ENCODE results near the gene EIF4G2.

EIF4G2 gene

DNA sequence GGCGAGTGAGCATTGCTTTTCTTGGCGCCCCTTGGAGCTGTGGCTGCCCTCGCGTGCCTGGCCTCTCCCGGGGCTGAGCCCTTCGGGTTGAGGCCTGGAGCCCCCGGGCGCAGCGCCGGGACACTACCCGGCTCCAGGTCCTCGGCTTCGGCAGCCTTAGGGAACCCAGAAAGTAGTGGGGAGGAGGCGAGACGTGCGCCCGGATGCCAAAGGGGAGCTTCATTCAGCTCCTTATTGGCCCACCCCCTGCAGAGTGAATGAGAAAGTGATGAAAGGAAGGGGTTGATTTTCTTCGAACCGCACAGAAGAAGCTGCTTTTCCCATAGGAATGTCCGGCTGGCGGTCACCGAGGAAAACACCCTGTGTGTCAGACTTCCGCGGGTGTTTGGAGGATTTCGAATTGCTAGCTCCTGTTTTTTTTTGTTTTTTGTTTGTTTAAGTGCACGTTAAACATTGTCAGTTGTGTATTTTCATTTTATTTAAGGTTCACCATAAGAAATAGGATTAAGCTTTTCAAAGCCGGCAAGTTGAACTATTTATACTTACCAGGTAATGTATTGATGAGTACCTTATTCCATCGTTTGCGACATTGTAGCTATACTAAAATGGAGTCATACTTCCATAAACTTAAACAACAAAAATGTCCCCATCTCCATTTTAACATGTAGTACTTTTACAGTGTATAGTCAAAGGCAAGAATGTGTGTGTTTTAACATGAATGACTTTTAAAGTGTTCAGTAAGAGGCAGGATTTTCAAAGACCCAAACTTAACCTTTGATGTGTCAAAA lies 841 bp upstream of the EIF4G2 start:
- peak overlapping the region; percentile 57 for H3K4me3 ChIP-seq (ENCODE audit: control insufficient read depth, low read depth, low read length)
- TF ChIP-seq, protein P1, sequence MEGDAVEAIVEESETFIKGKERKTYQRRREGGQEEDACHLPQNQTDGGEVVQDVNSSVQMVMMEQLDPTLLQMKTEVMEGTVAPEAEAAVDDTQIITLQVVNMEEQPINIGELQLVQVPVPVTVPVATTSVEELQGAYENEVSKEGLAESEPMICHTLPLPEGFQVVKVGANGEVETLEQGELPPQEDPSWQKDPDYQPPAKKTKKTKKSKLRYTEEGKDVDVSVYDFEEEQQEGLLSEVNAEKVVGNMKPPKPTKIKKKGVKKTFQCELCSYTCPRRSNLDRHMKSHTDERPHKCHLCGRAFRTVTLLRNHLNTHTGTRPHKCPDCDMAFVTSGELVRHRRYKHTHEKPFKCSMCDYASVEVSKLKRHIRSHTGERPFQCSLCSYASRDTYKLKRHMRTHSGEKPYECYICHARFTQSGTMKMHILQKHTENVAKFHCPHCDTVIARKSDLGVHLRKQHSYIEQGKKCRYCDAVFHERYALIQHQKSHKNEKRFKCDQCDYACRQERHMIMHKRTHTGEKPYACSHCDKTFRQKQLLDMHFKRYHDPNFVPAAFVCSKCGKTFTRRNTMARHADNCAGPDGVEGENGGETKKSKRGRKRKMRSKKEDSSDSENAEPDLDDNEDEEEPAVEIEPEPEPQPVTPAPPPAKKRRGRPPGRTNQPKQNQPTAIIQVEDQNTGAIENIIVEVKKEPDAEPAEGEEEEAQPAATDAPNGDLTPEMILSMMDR (conservative IDR thresholded peaks at IDR 0.05; ENCODE audit: control insufficient read depth, insufficient read depth, low read depth, low read length): no peak
- peak; percentile 81 for DNase-seq (ENCODE audit: low read depth)

DNA sequence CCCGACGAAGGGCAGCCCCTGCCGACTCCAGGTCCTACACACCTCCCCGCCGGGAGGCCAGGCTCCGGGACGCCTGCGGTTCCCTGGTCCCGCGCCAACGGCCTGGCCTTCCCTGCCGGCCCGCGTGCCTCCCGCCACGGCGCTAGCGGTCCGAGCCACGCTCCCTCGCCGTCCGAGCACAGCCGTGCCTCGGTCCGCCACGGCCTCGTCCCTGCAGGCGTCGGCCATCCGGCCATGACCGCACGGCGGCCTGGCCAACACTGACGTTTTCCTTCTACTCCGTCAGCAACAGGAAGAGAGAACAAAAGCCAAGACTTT lies 532 bp downstream of the EIF4G2 start:
- TF ChIP-seq, protein P1 (conservative IDR thresholded peaks at IDR 0.05; ENCODE audit: control insufficient read depth, insufficient read depth, low read depth, low read length): no peak
- no peak for DNase-seq (ENCODE audit: low read depth)
- H3K4me3 ChIP-seq (ENCODE audit: control insufficient read depth, low read depth, low read length): peak overlapping the region; percentile 96

DNA sequence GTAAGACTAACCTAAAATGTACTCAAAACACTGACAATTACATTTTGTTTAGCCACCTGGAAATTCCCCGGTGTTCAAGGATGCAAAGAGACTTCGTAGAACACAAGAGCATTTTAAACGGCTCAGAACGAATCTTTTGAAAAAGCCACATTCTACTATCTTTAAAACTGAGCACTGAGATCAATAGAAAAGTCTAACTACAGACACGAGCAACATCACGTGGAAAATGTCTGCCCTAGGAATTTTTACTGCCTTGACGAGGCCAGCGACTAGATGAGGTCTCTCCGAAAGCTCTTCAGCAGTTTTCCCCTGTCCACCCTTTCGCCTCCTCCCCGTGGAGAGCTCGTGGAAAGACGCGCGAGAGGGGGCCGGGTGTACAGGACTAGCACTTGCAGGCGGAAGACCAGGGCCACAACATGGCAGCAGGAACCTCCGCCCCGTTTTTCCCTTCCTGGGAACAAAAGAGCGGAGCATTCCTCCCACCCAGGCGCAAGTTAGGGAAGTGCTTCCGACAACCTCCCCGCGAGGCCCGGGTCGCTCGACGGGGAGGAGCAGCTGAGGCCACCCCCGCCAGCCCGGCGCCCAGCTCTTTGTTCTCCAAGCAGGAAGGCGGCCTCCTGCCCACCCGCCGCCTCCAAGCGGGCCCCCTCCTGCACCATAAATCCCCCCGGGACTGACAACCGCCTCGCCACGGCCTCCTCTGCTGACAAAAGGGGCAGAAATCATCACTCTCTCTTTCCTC lies 1.1 kb downstream of the EIF4G2 start:
- TF ChIP-seq, protein P1 (conservative IDR thresholded peaks at IDR 0.05; ENCODE audit: control insufficient read depth, insufficient read depth, low read depth, low read length): no peak
- H3K4me3 ChIP-seq (ENCODE audit: control insufficient read depth, low read depth, low read length): peak overlapping the region; percentile 96
- DNase-seq (ENCODE audit: low read depth): peak; percentile 38

DNA sequence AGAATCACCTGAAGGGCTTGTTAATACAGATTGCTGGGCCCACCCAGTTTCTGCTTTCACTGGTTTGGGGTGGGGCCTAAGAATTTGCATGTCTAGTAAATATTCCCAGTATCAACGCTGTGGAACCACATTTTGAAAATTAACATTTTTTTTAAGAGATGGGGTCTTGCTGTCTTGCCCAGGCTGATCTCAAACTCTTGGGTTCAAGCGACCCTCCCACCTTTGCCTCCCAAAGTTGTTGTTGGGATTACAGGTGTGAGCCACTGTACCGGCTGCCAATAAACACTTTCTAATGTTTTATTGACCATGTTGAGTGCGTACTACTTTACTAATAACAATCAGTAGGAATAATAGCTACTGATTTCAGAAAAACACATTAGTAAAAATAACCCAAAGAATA lies 2.5 kb downstream of the EIF4G2 start:
- no peak for DNase-seq (ENCODE audit: low read depth)
- TF ChIP-seq, protein P1 (conservative IDR thresholded peaks at IDR 0.05; ENCODE audit: control insufficient read depth, insufficient read depth, low read depth, low read length): no peak
- H3K4me3 ChIP-seq (ENCODE audit: control insufficient read depth, low read depth, low read length): peak overlapping the region; percentile 6

DNA sequence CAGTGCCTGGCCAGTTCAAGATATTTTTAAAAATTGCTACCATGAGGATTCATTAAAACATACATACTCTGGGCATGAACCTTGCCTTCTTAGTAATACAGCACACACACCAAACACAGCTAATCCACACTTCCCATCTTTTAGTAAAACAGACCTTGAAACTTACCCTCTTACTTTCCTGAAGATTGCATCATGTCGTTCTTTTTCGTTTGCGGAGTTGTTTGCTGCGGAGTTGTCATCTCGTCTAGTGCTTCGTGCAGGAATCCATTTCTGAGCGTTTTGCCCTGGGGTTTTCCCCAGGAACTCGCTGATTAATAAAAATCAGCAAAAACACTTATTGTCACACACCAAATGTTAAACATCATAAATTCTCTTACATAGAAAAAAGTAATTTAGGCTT lies 3.0 kb downstream of the EIF4G2 start:
- H3K4me3 ChIP-seq (ENCODE audit: control insufficient read depth, low read depth, low read length): no peak overlapping the region
- DNase-seq (ENCODE audit: low read depth): no peak
- TF ChIP-seq, protein P1 (conservative IDR thresholded peaks at IDR 0.05; ENCODE audit: control insufficient read depth, insufficient read depth, low read depth, low read length): no peak

DNA sequence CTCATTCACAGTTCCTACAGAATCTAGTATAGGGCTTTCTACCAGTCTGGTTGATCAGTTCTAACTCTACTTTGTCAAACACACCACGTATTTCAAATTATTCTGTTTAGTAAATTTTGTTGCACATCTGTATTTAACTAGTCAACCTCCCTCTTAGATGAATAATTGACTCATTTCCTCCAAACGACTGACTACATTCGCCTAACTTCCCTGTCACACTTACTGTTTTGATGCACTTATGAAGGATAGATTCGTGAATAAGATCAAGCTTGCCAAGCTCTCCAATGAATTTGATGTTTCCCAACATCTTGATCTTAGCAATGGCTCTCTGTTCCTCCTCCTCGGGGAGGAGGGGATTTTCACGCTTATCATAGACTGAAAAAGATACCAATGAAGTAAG lies 5.0 kb downstream of the EIF4G2 start:
- H3K4me3 ChIP-seq (ENCODE audit: control insufficient read depth, low read depth, low read length): no peak overlapping the region
- TF ChIP-seq, protein P1 (conservative IDR thresholded peaks at IDR 0.05; ENCODE audit: control insufficient read depth, insufficient read depth, low read depth, low read length): no peak
- DNase-seq (ENCODE audit: low read depth): peak; percentile 62

Measured in fibroblast of mammary gland (primary cell).